Natural killer cell (primary cell): Measurements from ENCODE around the gene AGBL2. TPM values are rescaled to one million over a fixed set of nuclear protein-coding genes. Genes with fewer than 3 reads are reported as not detected.

Source experiments
- ATAC-seq, 3 donors: fragments of 150-1000 bp in 2 of 3; fragments of 200-7000 bp in 1 of 3; cut with Tn5 transposase; 1 replicate in 1 of 3; 2 replicates in 2 of 3; pipeline ENCODE4 v1.10.0; 2021; ENCODE audit warnings: mild to moderate bottlenecking in 2 of 3, moderate library complexity in 2 of 3
- DNase-seq, 2 donors: peaks; one replicate each; pipeline versions ENCODE4 v3.0.0 to v3.0.0-alpha.2; 2013 to 2021; ENCODE audit warnings: mixed read lengths in 1 of 2
- H3K27ac ChIP-seq: one replicate; pipeline ENCODE4 v1.5.1; 2013; ENCODE audit warnings: mild to moderate bottlenecking, low read length
- H3K27me3 ChIP-seq: one replicate; pipeline ENCODE4 v1.6.1; 2013; ENCODE audit warnings: low read length; ENCODE audit not compliant: control insufficient read depth, insufficient read depth
- H3K36me3 ChIP-seq: one replicate; pipeline ENCODE4 v1.6.1; 2013; ENCODE audit warnings: low read length; ENCODE audit not compliant: control insufficient read depth, insufficient read depth
- H3K4me1 ChIP-seq: one replicate; pipeline ENCODE4 v1.6.1; 2013; ENCODE audit warnings: low read length; ENCODE audit not compliant: control insufficient read depth, insufficient read depth
- H3K4me3 ChIP-seq: one replicate; pipeline ENCODE4 v1.5.1; 2013; ENCODE audit warnings: low read length
- H3K9me3 ChIP-seq: one replicate; pipeline ENCODE4 v1.6.1; 2013; ENCODE audit warnings: low read length; ENCODE audit not compliant: control insufficient read depth, insufficient read depth
- H3K27ac Mint-ChIP-seq, 2 donors: one replicate each; pipeline ENCODE4 v1.8.0; 2022; ENCODE audit warnings: mild to moderate bottlenecking in 2 of 2, mixed read lengths in 2 of 2, moderate library complexity in 1 of 2
- H3K27me3 Mint-ChIP-seq, 2 donors: one replicate each; pipeline ENCODE4 v1.8.0; 2022; ENCODE audit warnings: low read depth in 2 of 2, mixed read lengths in 2 of 2
- H3K36me3 Mint-ChIP-seq: one replicate; pipeline ENCODE4 v1.8.0; 2022; ENCODE audit warnings: mixed read lengths
- H3K4me1 Mint-ChIP-seq, 2 donors: one replicate each; pipeline ENCODE4 v1.8.0; 2022; ENCODE audit warnings: mixed read lengths in 2 of 2
- H3K4me3 Mint-ChIP-seq: one replicate; pipeline ENCODE4 v1.8.0; 2022; ENCODE audit warnings: mild to moderate bottlenecking, moderate library complexity, mixed read lengths
- H3K9me3 Mint-ChIP-seq, 2 donors: one replicate each; pipeline ENCODE4 v1.8.0; 2022; ENCODE audit warnings: mixed read lengths in 2 of 2
- WGBS: methylation state at CpG from one replicate; pipeline ENCODE4 v1.1.7; 2013; ENCODE audit warnings: missing lambda C conversion rate; ENCODE audit not compliant: insufficient coverage; 5-methylcytosine and 5-hydroxymethylcytosine counted together
- intact Hi-C: fragments of 100-400 bp; cut with micrococcal nuclease; formaldehyde crosslinking; loops from one replicate; pipeline ENCODE4 v1.14.2; 2022
- total RNA-seq, 4 donors: library from RNA; stranded (reverse); fragments of 120-200 nt in 1 of 4; gene quantifications; one replicate each; pipeline versions ENCODE4 v1.2.3 to v1.2.4, GENCODE V29; 2013 to 2022
- TF ChIP-seq, protein P1 (sequence below): fragments of 200-600 bp; IDR thresholded peaks from one replicate; pipeline ENCODE4 v1.8.0; 2022; ENCODE audit warnings: antibody characterized with exemption

The AGBL2 gene
- total RNA-seq, 3 donors from 2014 or later (not counting 1 experiment from before 2014, with no cell fraction given): 6.1 to 8.5 (median 8.2) TPM

DNA sequence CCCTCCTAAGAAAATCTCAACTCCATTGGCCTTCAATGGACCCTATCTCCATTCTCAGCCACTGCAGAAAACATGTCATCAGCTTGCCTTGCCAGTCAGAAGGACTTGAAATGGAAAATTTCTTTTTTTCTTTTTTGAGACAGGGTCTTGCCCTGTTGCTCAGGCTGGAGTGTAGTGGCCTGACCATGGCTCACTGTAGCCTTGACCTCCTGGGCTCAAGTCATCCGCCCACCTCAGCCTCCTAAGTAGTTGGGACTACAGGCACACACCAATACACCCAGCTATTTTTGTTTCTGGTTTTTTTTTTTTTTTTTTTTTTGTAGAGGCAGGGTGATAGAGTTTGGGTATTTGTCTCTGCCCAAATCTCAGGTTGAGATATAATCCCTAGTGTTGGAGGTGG, 29.0 kb downstream of the AGBL2 start:
- intact Hi-C loops: no loop called here
- no peak for ATAC-seq

DNA sequence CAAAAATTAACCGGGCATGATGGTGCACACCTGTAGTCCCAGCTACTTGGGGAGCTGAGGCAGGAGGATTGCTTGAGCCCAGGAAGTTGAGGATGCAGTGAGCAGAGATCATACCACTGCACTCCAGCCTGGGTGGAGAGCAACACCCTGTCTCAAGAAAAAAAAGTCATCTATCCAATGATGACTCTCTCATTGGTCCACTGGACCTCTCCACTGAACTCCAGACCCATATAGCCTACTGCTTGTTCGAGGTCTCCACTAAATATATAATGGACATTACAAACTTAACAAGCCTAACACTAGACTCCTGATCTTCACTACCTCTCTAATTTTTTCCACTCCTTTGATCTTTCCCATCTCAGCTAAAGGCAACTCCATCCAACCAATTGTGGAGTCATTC, 39.3 kb downstream of the AGBL2 start:
- no peak overlapping the region for H3K27ac ChIP-seq
- H3K4me1 ChIP-seq: no peaks in the 10 kb centered on the region
- H3K9me3 ChIP-seq: no peaks in the 10 kb centered on the region
- WGBS: 71% methylated on average over 2 of the region's 2 CpGs
- no peak overlapping the region for H3K4me3 ChIP-seq
- ATAC-seq (no peak), DNase-seq (no peak)
- no peaks in the 10 kb centered on the region for H3K36me3 ChIP-seq
- H3K27me3 ChIP-seq: no peaks in the 10 kb centered on the region
- TF ChIP-seq, protein P1, sequence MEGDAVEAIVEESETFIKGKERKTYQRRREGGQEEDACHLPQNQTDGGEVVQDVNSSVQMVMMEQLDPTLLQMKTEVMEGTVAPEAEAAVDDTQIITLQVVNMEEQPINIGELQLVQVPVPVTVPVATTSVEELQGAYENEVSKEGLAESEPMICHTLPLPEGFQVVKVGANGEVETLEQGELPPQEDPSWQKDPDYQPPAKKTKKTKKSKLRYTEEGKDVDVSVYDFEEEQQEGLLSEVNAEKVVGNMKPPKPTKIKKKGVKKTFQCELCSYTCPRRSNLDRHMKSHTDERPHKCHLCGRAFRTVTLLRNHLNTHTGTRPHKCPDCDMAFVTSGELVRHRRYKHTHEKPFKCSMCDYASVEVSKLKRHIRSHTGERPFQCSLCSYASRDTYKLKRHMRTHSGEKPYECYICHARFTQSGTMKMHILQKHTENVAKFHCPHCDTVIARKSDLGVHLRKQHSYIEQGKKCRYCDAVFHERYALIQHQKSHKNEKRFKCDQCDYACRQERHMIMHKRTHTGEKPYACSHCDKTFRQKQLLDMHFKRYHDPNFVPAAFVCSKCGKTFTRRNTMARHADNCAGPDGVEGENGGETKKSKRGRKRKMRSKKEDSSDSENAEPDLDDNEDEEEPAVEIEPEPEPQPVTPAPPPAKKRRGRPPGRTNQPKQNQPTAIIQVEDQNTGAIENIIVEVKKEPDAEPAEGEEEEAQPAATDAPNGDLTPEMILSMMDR: no peak
- Mint-ChIP-seq H3K9me3 (no peaks in the 10 kb centered on the region), H3K36me3 (no peaks in the 10 kb centered on the region), H3K27me3 (no peaks in the 10 kb centered on the region), H3K4me3 (no peak overlapping the region), H3K27ac (no peak overlapping the region), H3K4me1 (no peaks in the 10 kb centered on the region)
- intact Hi-C loops: no loop called here

More for the DNA sequence above, 29.0 kb downstream of the AGBL2 start:
- no peaks in the 10 kb centered on the region for H3K36me3 ChIP-seq
- H3K9me3 Mint-ChIP-seq: no peaks in the 10 kb centered on the region
- no peaks in the 10 kb centered on the region for H3K4me1 Mint-ChIP-seq
- H3K27ac ChIP-seq: no peak overlapping the region
- H3K4me3 Mint-ChIP-seq: no peak overlapping the region
- no peak for DNase-seq
- H3K27me3 Mint-ChIP-seq: no peaks in the 10 kb centered on the region
- no peaks in the 10 kb centered on the region for H3K4me1 ChIP-seq
- H3K27ac Mint-ChIP-seq: no peak overlapping the region
- TF ChIP-seq, protein P1: no peak
- no peaks in the 10 kb centered on the region for H3K36me3 Mint-ChIP-seq
- no peak overlapping the region for H3K4me3 ChIP-seq
- no peaks in the 10 kb centered on the region for H3K27me3 ChIP-seq
- no peaks in the 10 kb centered on the region for H3K9me3 ChIP-seq
- no CpG with 5 or more reads among the region's 1 CpG for WGBS

DNA sequence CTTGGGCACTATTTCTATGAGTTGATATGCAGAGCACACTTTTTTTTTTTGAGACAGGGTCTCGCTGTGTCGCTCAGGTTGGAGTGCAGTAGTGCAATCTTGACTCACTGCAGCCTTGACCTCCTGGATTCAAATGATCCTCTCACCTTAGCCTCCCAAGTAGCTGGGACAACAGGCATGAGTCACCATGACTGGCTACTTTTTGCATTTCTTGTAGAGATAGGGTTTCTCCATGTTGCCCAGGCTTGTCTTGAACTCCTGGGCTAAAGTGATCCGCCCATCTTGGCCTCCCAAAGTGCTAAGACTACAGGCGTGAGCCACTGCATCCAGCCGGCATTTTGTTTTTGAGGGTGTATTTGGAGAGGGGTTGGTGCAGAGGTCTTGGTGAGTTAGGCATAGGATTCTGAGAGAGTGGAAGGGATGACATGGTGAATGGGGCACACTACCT, 42.9 kb downstream of the AGBL2 start:
- H3K36me3 Mint-ChIP-seq: no peaks in the 10 kb centered on the region

DNA sequence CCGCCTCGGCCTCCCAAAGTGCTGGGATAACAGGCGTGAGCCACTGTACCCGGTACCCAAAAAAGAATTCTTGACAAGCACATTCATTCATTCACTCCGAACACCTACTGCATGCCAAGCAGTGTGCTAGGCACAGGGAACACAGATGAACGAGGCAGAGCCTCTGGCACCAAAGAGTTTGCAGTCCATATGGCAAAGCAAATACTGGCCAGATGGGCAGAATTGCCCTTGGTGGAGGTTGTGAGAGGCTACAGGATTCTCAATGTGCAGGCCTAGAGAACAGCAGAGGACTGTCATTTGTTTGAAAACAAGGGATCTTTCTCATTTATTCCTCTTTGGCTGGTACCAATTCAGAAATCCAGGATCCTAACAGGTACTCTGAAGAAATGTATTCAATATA, 45.3 kb downstream of the AGBL2 start:
- H3K27me3 ChIP-seq: no peaks in the 10 kb centered on the region
- H3K36me3 ChIP-seq: no peaks in the 10 kb centered on the region
- no peaks in the 10 kb centered on the region for H3K9me3 Mint-ChIP-seq
- WGBS: 90% methylated on average over 6 of the region's 6 CpGs
- TF ChIP-seq, protein P1: no peak
- no peak overlapping the region for H3K27ac ChIP-seq
- intact Hi-C loops: no loop called here
- H3K36me3 Mint-ChIP-seq: no peaks in the 10 kb centered on the region
- H3K4me1 Mint-ChIP-seq: no peaks in the 10 kb centered on the region
- DNase-seq: no peak
- no peak for ATAC-seq
- H3K27me3 Mint-ChIP-seq: no peaks in the 10 kb centered on the region
- no peak overlapping the region for H3K27ac Mint-ChIP-seq
- H3K4me3 ChIP-seq: no peak overlapping the region
- H3K9me3 ChIP-seq: no peaks in the 10 kb centered on the region
- no peak overlapping the region for H3K4me3 Mint-ChIP-seq
- H3K4me1 ChIP-seq: no peaks in the 10 kb centered on the region

More for the DNA sequence above, 42.9 kb downstream of the AGBL2 start:
- Histone ChIP-seq H3K27me3 (no peaks in the 10 kb centered on the region), H3K27ac (no peak overlapping the region), H3K4me1 (no peaks in the 10 kb centered on the region), H3K4me3 (no peak overlapping the region), H3K9me3 (no peaks in the 10 kb centered on the region), H3K36me3 (no peaks in the 10 kb centered on the region)
- no peak for ATAC-seq
- Mint-ChIP-seq H3K27me3 (no peaks in the 10 kb centered on the region), H3K27ac (no peak overlapping the region), H3K4me1 (no peaks in the 10 kb centered on the region), H3K4me3 (no peak overlapping the region), H3K9me3 (no peaks in the 10 kb centered on the region)
- WGBS: 92% methylated on average over 5 of the region's 5 CpGs
- TF ChIP-seq, protein P1: no peak
- intact Hi-C loops: no loop called here
- no peak for DNase-seq
